ENCODE results near the gene PHYHD1.

PHYHD1 gene

GRCh38 chr9:128920381-128921058 lies at the start of gene PHYHD1:
TSS of gene PHYHD1 (plus strand) at chr9:128920982. CDS start at chr9:128922324, 1,342 bp downstream.
- DNase-seq, result no peak

- DNase-seq, result no peak
Observed at GRCh38 chr9:128877852-128878251, 42.9 kb upstream of the PHYHD1 start.

DNA sequence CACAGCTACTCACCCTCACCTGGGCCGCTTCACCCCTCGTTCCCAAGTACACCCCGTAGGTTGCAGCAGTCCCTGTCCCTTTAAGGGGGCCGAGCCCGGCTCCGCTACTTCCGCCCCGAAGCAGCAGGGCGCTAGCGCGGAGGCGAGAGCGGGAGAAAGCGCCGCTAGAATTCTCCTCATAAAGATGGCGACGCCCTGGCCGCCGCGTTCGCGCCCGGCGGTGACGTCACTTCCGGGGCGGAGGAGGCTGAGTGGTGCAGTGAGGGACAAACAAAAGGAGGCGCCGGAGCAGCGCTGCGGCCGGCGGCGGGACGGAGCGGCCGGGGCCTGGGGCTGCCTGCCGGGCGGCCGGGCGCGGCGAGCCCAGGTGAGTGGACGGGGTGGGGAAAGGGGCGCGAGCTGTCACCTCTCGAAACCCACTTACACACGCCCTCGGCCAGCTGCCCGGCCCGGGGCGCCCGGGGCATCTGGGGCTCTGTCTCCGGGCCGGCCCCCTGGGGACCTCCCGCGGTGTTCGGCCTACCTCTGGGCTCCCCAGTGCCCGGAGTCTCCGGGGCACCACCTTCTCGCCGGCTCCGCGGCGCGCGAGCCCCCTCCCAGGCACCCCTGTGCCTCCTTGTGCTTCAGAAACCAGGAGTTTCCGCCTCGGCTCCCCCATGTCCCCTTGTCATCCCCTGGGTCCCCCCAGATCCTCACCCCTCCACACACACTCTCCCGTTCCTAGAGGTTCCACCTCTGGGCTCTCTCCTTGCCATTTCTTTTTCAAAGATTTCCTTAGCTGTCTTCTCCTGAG lies 38.7 kb upstream of the PHYHD1 start, which contains the start of the genes KYAT1 and LRRC8A:
KYAT1 (minus strand) TSS at position 67 of the 793 bp plus-strand sequence. CDS start 36,545 bp downstream, outside the sequence.
LRRC8A (plus strand) TSS at position 250 of the 793 bp plus-strand sequence. CDS start 25,032 bp downstream, outside the sequence.
- DNase-seq, result peak; percentile 78

- no peak for DNase-seq
Observed at GRCh38 chr9:128882677-128883603, 37.8 kb upstream of the PHYHD1 start.

GRCh38 chr9:128884164-128884563 lies 36.6 kb upstream of the PHYHD1 start:
- DNase-seq, result no peak

DNA sequence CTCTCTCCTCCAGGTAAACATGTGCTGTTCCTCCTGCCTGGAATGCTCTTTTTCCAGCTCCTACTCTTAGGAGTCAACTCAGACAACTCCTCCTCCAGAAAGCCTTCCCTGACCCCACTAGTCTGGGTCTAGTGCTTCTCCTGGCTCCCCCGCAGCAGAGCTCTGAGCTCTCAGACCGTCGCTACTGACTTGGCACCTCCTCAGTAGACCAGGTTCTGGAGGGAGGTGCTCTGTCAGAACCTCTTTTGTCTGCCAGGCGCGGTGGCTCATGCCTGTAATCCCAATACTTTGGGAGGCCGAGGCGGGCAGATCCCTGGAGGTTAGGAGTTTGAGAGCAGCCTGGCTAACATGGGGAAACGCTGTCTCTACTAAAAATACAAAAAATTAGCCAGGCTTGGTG lies 35.4 kb upstream of the PHYHD1 start:
- no peak for DNase-seq

DNA sequence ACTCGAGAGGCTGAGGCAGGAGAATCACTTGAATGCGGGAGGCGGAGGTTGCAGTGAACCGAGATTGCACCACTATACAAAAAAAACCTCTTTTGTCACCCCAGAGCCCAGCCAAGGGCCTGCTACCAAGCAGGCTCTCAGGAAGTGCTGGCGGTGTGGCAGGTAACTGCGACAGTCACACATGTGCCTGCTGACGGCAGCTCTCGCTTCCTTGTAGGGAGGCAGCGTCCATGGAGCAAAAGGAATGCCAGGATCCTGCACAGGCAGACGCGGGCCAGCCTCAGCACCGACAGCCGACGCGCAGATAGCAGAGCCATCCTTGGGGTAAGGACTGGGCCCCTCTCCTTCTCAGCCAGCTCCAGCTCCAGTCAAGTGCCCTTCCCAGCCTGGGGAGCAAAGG lies 35.0 kb upstream of the PHYHD1 start:
- no peak for DNase-seq

GRCh38 chr9:128886211-128886891 lies 34.4 kb upstream of the PHYHD1 start:
- no peak for DNase-seq

DNA sequence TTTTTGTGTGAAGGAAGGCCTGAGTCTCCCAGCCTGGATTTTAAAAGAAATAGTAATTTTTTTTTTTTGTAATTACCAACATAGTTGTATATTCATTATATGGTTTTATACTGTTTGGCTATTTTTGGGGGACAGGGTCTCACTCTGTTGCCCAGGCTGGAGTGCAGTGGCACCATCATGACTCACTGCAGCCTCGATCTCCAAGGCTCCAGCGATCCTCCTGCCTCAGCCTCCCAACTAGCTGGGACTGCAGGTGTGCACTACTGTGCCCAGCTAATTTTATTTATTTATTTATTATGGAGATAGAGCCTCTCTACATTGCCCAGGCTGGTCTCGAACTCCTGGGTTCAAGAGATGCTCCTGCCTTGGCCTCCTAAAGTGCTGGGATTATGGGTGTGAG lies 33.7 kb upstream of the PHYHD1 start:
- no peak for DNase-seq

DNA sequence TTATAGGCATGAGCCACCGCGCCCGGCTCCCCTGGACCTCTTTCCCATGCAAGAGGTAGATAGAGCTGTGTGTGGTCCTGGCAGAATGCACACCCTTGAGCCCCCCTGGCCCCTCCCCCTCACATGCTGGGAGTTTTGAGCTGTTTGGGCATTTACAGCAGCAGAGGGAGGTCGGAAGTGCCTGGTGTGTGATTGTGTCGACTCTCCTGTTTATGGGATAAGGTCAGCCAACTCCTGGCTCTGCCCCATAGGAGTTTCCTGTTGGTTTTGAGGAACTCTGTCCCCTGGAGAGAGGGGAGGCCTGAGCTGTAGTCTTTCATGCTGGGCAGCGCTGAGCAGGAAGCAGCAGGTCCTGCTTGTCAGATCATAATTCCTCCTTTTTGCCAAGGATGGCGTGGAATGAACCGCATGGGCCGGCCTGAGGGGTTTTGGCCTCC lies 32.9 kb upstream of the PHYHD1 start:
- DNase-seq, result no peak

DNA sequence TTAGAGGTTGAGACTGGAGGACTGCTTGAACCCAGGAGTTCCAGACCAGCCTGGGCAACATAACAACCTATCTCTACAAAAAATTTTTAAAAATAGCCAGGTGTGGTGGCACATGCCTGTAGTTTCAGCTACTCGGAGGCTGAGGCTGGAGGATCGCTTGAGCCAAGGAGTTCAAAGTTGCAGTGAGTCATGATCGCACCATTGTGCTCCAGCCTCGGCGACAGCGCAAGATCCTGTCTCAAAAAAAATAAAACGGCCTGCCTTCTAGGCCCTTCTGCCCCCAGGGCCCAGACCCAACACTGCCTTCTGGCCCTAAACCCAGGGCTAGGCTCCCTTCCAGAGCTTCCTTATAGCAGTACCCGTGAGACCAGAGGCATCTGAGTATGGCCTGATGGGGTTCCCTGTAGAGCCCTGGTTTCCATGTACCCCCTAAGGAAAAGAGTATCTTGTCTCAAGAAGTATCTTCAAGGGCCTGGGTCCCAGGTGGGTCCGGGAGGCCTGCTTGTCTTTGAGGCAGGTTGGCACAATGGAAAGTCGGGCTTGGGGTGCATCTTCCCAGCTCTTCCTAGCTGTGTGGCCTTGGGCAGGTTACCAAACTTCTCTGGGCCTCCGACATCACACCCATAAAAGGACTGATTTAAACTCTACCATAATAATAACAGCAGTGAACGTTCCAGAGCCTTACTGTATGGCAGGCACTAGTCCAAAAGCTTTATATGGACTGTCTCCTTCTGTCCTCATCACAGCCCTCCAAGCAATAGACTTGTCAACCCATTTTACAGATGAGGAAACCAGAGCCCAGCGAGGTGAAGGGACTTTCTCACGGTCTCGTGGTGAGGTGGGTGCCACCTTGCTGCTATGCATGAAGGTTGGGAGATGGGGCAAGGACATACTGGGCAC lies 29.2 kb upstream of the PHYHD1 start:
- no peak for DNase-seq

DNA sequence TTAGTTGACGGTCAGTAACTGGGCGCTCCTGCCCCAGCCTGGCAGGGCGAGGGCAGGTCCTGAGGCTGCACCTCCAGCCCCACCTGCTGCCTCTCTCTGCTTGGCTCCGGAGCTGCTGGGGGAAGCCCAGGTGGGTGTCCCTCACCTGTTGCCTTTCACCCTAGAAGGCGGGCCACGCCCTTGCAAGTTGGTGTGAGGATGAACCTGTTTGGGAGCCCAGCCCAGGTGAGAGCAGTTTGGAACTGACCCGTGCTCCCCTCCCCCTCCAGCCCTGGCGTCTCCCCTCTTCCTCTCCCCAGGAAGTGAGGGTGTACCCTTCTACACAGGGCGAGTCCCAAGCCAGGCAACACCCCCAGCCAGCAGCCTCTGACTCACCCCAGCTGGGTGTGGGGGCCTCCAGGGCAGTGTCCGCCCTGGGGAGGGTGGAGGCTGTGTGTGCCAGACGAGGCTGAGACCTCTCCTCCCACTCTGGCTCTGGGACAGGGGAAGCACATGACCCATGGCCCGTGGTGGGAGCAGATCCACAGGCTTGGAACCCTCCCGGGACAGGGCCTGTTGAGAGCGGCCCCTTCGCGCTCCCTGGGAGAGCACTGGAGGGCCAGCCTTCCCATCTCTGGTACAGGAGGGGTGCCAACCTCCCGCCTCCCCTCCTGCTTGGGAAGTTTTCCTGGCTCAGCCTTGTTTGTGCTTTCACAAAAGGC lies 28.4 kb upstream of the PHYHD1 start:
- no peak for DNase-seq

- DNase-seq, result no peak
Observed at GRCh38 chr9:128893354-128893753, 27.4 kb upstream of the PHYHD1 start.

- DNase-seq, result no peak
Observed at GRCh38 chr9:128894764-128895163, 26.0 kb upstream of the PHYHD1 start.

DNA sequence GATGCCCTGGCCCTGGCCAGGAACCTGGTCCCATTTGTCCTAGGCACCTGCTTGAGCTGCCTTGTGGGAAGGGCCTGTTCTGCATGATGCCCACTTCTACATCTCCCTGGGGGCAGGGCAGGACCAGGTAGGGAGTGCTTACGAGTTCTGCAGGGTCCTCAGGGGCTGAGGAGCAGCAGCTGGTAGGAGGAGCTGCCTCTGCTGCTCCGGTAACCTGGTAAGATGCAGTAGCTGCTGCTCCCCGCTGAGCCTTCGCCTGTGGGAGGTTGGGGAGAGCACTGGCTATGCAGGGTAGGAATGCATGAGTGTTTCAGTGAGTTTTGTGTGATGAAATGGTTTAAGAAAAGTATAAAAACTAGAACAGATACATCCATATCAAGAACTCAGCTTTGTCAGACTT lies 25.2 kb upstream of the PHYHD1 start:
- DNase-seq, result peak; percentile 33

- no peak for DNase-seq
Observed at GRCh38 chr9:128898382-128898781, 22.4 kb upstream of the PHYHD1 start.

DNA sequence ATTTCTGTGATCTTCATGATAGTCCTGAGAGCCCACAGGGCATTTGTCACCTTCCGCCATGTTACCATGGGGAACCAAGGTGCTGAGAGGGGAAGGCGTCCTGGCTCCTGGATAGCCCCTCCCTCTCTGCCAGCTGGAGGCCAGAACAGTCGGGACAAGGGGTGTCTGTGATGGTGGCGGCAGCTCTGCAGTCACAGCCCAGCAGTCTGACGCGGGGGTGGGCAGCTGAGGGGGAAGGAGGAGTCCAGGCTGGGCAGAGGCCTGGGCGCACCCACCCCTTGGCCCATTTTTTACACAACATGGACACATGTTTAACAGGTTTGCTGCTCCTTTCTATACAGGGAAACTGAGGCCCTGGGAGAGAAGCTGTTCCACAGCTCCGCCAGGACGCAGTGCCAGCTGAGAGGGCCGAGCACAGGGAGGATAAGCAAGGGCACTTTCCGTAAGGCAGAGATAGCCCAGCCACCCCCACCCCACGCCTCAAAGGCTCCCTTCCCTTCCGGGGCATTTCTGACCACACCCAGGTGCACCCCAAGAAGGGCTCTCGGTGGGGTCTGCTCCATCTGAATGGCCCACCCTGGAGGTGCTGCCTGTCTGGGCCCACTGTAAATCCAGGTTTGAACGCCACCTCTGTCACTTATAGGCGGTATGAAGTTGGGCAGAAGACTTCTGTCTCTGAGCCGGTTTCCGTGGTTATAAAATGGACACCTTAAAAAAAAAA lies 21.8 kb upstream of the PHYHD1 start:
- no peak for DNase-seq

GRCh38 chr9:128899566-128900322 lies 21.0 kb upstream of the PHYHD1 start:
- DNase-seq, result no peak

DNA sequence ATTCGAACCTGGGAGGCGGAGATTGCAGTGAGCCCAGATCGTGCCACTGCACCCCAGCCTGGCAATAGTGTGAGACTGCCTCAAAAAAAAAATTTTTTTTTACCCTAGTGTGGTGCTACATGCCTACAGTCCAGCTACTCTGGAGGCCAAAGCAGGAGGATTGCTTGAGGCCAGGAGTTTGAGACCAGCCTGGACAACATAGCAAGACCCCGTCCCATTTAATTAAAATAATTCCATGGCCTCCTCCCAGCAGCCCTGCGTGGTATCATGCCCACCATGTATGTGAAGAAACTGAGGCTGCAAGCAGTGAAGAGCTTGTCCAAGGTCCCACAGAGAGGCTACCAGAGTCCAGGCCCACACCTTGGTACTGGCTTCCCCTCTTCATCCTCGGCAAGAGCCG lies 19.4 kb upstream of the PHYHD1 start:
- no peak for DNase-seq
